H1 (cell line): ENCODE data around the gene OVCH2. TPM values are rescaled to one million over a fixed set of nuclear protein-coding genes. Genes with fewer than 3 reads are reported as not detected.

Experiments
- CTCF ChIA-PET: fragments of 300-600 bp; sonication (Branson Sonifier 250); formaldehyde crosslinking; loops from one replicate; lab custom pipeline; 2021; ENCODE audit not compliant: partially characterized antibody; lab: Charles Lee
- POLR2A ChIA-PET: fragments of 300-600 bp; sonication (Branson Sonifier 250); formaldehyde crosslinking; loops from one replicate; lab custom pipeline; 2021; ENCODE audit warnings: inconsistent platforms; ENCODE audit not compliant: partially characterized antibody; lab: Charles Lee
- DNase-seq, 2 experiments: peaks; one replicate each; pipeline versions ENCODE4 v3.0.0 to v3.0.0-alpha.2; 2010 to 2022; ENCODE audit warnings: low spot score in 2 of 2, low read depth in 1 of 2, mixed read lengths in 1 of 2
- FAIRE-seq: peaks from 2 replicates; lab custom pipeline; 2011; peaks lifted over from hg19 to GRCh38; lab: Jason Lieb, UNC
- H2AFZ ChIP-seq: 2 replicates; pipeline ENCODE4 v1.8.1; 2012; ENCODE audit warnings: low read length, inconsistent platforms
- H2AK5ac ChIP-seq: 2 replicates; pipeline ENCODE4 v1.6.1; 2013; ENCODE audit warnings: low read depth, low read length
- H2BK120ac ChIP-seq: replicated peaks from 2 replicates; pipeline ENCODE3; 2013; ENCODE audit warnings: low read depth, low read length, inconsistent platforms
- H2BK12ac ChIP-seq: 2 replicates; pipeline ENCODE4 v1.6.1; 2013; ENCODE audit warnings: low read depth, low read length
- H2BK15ac ChIP-seq: 2 replicates; pipeline ENCODE4 v1.6.1; 2013; ENCODE audit warnings: low read length
- H2BK20ac ChIP-seq: 2 replicates; pipeline ENCODE4 v1.6.1; 2013; ENCODE audit warnings: low read length
- H2BK5ac ChIP-seq: 2 replicates; pipeline ENCODE4 v1.6.1; 2013; ENCODE audit warnings: low read depth, low read length
- H3K14ac ChIP-seq: 2 replicates; pipeline ENCODE4 v1.6.1; 2013; ENCODE audit warnings: inconsistent platforms; ENCODE audit not compliant: insufficient read length
- H3K18ac ChIP-seq: 2 replicates; pipeline ENCODE4 v1.6.1; 2013; ENCODE audit warnings: low read length; ENCODE audit errors: extremely low read depth
- H3K23ac ChIP-seq: 2 replicates; pipeline ENCODE4 v1.6.1; 2013; ENCODE audit warnings: inconsistent platforms; ENCODE audit not compliant: insufficient read length
- H3K23me2 ChIP-seq: 2 replicates; pipeline ENCODE4 v1.6.1; 2013; ENCODE audit warnings: low read depth, low read length
- H3K27ac ChIP-seq: 2 replicates; pipeline ENCODE4 v1.6.1; 2011; ENCODE audit warnings: low read depth, low read length, inconsistent platforms
- H3K27me3 ChIP-seq, 4 experiments: replicated peaks in 1 of 4; 1 replicate in 1 of 4; 2 replicates in 3 of 4; pipeline versions ENCODE4 v1.6.1 to v1.8.1; 2011 to 2013; ENCODE audit warnings: low read length in 3 of 4, mild to moderate bottlenecking in 3 of 4, inconsistent platforms in 2 of 4, mixed read lengths in 2 of 4, moderate library complexity in 1 of 4; ENCODE audit not compliant: control insufficient read depth in 3 of 4, insufficient read depth in 3 of 4; ENCODE audit errors: extremely low read depth in 1 of 4
- H3K36me3 ChIP-seq, 4 experiments: 2 replicates each; pipeline versions ENCODE4 v1.6.1 to v1.8.1; 2011 to 2013; ENCODE audit warnings: mild to moderate bottlenecking in 4 of 4, low read length in 3 of 4, moderate library complexity in 2 of 4, control low read depth in 1 of 4, inconsistent platforms in 1 of 4; ENCODE audit not compliant: insufficient read depth in 4 of 4, control insufficient read depth in 2 of 4
- H3K4ac ChIP-seq: replicated peaks from 2 replicates; pipeline ENCODE3; 2013; ENCODE audit warnings: low read length, low read depth, mixed read lengths, inconsistent platforms; ENCODE audit not compliant: insufficient read length
- H3K4me1 ChIP-seq, 4 experiments: replicated peaks in 1 of 4; 1 replicate in 1 of 4; 2 replicates in 3 of 4; pipeline versions ENCODE4 v1.6.1 to v1.8.1; 2011 to 2013; ENCODE audit warnings: low read length in 3 of 4, inconsistent platforms in 2 of 4, mixed read lengths in 1 of 4; ENCODE audit not compliant: insufficient read depth in 4 of 4, control insufficient read depth in 3 of 4
- H3K4me2 ChIP-seq, 2 experiments: 2 replicates each; pipeline versions ENCODE4 v1.6.1 to v1.8.1; 2011 to 2013; ENCODE audit warnings: low read depth in 2 of 2, low read length in 2 of 2, control low read depth in 1 of 2, inconsistent platforms in 1 of 2, mild to moderate bottlenecking in 1 of 2; ENCODE audit not compliant: insufficient read depth in 1 of 2
- H3K4me3 ChIP-seq, 4 experiments: fragments of 200-600, 300-600 bp in 1 of 4; sonication (generic), shearing (Covaris generic), sonication (Bioruptor Twin) in 1 of 4; 2 replicates each; pipeline versions ENCODE4 v1.5.1 to v1.8.1; 2011 to 2016; ENCODE audit warnings: low read length in 4 of 4, low read depth in 3 of 4, control low read depth in 2 of 4, inconsistent platforms in 2 of 4, mild to moderate bottlenecking in 2 of 4, mixed read lengths in 1 of 4, moderate library complexity in 1 of 4; ENCODE audit not compliant: insufficient read depth in 2 of 4; ENCODE audit errors: extremely low read depth in 1 of 4
- H3K56ac ChIP-seq: replicated peaks from 2 replicates; pipeline ENCODE3; 2013; ENCODE audit warnings: low read depth, mild to moderate bottlenecking, mixed read lengths, low read length, inconsistent platforms; ENCODE audit not compliant: insufficient read length
- H3K79me1 ChIP-seq: 2 replicates; pipeline ENCODE4 v1.6.1; 2013; ENCODE audit warnings: low read depth, low read length, control low read depth
- H3K79me2 ChIP-seq, 2 experiments: 2 replicates each; pipeline versions ENCODE4 v1.6.1 to v1.8.1; 2012 to 2013; ENCODE audit warnings: low read length in 2 of 2, mild to moderate bottlenecking in 2 of 2, inconsistent platforms in 1 of 2; ENCODE audit not compliant: insufficient read depth in 2 of 2, control insufficient read depth in 1 of 2
- H3K9ac ChIP-seq, 4 experiments: replicated peaks in 1 of 4; 1 replicate in 1 of 4; 2 replicates in 3 of 4; pipeline versions ENCODE4 v1.6.1 to v1.8.1; 2011 to 2013; ENCODE audit warnings: low read depth in 3 of 4, low read length in 3 of 4, control low read depth in 2 of 4, mild to moderate bottlenecking in 2 of 4, moderate library complexity in 2 of 4, inconsistent platforms in 1 of 4; ENCODE audit errors: extremely low read depth in 1 of 4
- H3K9me3 ChIP-seq, 2 experiments: 2 replicates each; pipeline versions ENCODE4 v1.6.1 to v1.8.1; 2012 to 2013; ENCODE audit warnings: mild to moderate bottlenecking in 2 of 2, moderate library complexity in 2 of 2, control low read depth in 1 of 2, inconsistent platforms in 1 of 2, low read depth in 1 of 2, low read length in 1 of 2, mixed read lengths in 1 of 2; ENCODE audit not compliant: insufficient read depth in 2 of 2
- H4K20me1 ChIP-seq, 2 experiments: replicated peaks in 1 of 2; 2 replicates each; pipeline versions ENCODE3 to v1.8.1; 2011 to 2013; ENCODE audit warnings: inconsistent platforms in 2 of 2, low read length in 2 of 2, mild to moderate bottlenecking in 1 of 2; ENCODE audit not compliant: insufficient read depth in 2 of 2, control insufficient read depth in 1 of 2
- H4K5ac ChIP-seq: 2 replicates; pipeline ENCODE4 v1.6.1; 2013; ENCODE audit warnings: low read length, low read depth, mixed read lengths, inconsistent platforms; ENCODE audit not compliant: insufficient read length
- H4K8ac ChIP-seq: 2 replicates; pipeline ENCODE4 v1.8.0; 2013; ENCODE audit warnings: mild to moderate bottlenecking, moderate library complexity, low read length, inconsistent platforms; ENCODE audit not compliant: insufficient read depth; ENCODE audit errors: extremely low read depth
- H4K91ac ChIP-seq: replicated peaks from 2 replicates; pipeline ENCODE3; 2013; ENCODE audit warnings: low read length, mixed read lengths, inconsistent platforms; ENCODE audit not compliant: insufficient read length
- GABPA ChIP-seq: IDR thresholded peaks from 2 replicates; pipeline ENCODE4 v1.6.1; 2011; ENCODE audit warnings: mild to moderate bottlenecking, low read length, moderate library complexity, borderline replicate concordance; ENCODE audit not compliant: insufficient read depth
- JUND ChIP-seq: IDR thresholded peaks from 2 replicates; pipeline ENCODE4 v1.6.1; 2011; ENCODE audit warnings: mild to moderate bottlenecking, improper control_type of control experiment, low read length
- RAD21 ChIP-seq, 2 experiments: IDR thresholded peaks in 1 of 2; conservative IDR thresholded peaks in 1 of 2; 2 replicates each; pipeline ENCODE4 v1.6.1; 2011; ENCODE audit warnings: low read depth in 2 of 2, low read length in 2 of 2, improper control_type of control experiment in 1 of 2, inconsistent platforms in 1 of 2, mild to moderate bottlenecking in 1 of 2, moderate library complexity in 1 of 2
- SP4 ChIP-seq: IDR thresholded peaks from 2 replicates; pipeline ENCODE4 v1.6.1; 2012; ENCODE audit warnings: low read length, inconsistent platforms
- WGBS, 2 experiments: shearing (Covaris generic) in 1 of 2; methylation state at CpG; one replicate each; pipeline versions ENCODE4 v1.1.6 to v1.1.7; 2013 to 2015; ENCODE audit warnings: low lambda C conversion rate in 2 of 2, mixed read lengths in 2 of 2, inconsistent platforms in 1 of 2, low coverage in 1 of 2, missing lambda C conversion rate in 1 of 2; ENCODE audit not compliant: insufficient replicate concordance in 2 of 2, insufficient coverage in 1 of 2, insufficient read length in 1 of 2; ENCODE audit errors: extremely low coverage in 1 of 2, missing lambda C conversion rate in 1 of 2; 5-methylcytosine and 5-hydroxymethylcytosine counted together
- polyA plus RNA-seq, 7 experiments: library from polyadenylated mRNA; depleted of rRNA in 3 of 7; stranded (reverse) in 5 of 7; unstranded in 2 of 7; fragments of >200 nt in 5 of 7; fragments of 200-250 nt in 2 of 7; gene quantifications; 1 replicate in 5 of 7; 2 replicates in 1 of 7; 4 replicates in 1 of 7; pipeline versions ENCODE4 v1.2.1 to v1.2.3, GENCODE V29; 2011 to 2013; ENCODE audit warnings: missing spikeins in 2 of 7, mixed read lengths in 2 of 7
- total RNA-seq: library from RNA; stranded (reverse); fragmentation: NEBNext Ultra II Directional; extraction: Animal tissue kit (Norgen Biotek cat#: 25700); gene quantifications from 2 replicates; pipeline ENCODE4 v1.2.1, GENCODE V29; 2021
- TF ChIP-seq, protein P1 (sequence below), 3 experiments: IDR thresholded peaks; 1 replicate in 2 of 3; 2 replicates in 1 of 3; pipeline versions ENCODE4 v1.5.1 to v1.6.1; 2011; ENCODE audit warnings: low read length in 3 of 3, mild to moderate bottlenecking in 3 of 3, inconsistent platforms in 2 of 3, low read depth in 1 of 3, moderate library complexity in 1 of 3; ENCODE audit not compliant: insufficient read depth in 1 of 3; ENCODE audit errors: control extremely low read depth in 1 of 3

The OVCH2 gene
- total and polyA plus RNA-seq, 2 of the 8 experiments (the other 6 are each of a cell fraction or from before 2014, with no cell fraction given), result 0.03 to 1.1 TPM

GRCh38 chr11:7688238-7688826, 17.9 kb downstream of the OVCH2 start:
- H3K18ac ChIP-seq, result no peak overlapping the region
- H3K23me2 ChIP-seq, result no peaks in the 10 kb centered on the region
- H3K79me2 ChIP-seq, result no peaks in the 10 kb centered on the region
- H2BK15ac ChIP-seq, result no peak overlapping the region
- no peak overlapping the region for H3K9ac ChIP-seq
- no peaks in the 10 kb centered on the region for H3K79me1 ChIP-seq
- H2BK120ac ChIP-seq, result no peak overlapping the region
- H3K4me1 ChIP-seq, result peaks cover 0 to 4% (median under 1%) of the 10 kb centered on the region in 4 experiments; a peak in 2 of 7 replicates
- FAIRE-seq, result peak; percentile 42
- CTCF ChIA-PET, result interaction anchor here (0.6 to 5.1 kb wide), 26 partner anchors 8 to 592 kb away, joined by 3 to 35 read pairs (median 3); partner anchors contain the start of gene CYB5R2
- no peak overlapping the region for H3K14ac ChIP-seq
- no peak overlapping the region for H3K4me2 ChIP-seq
- no peaks in the 10 kb centered on the region for H3K27me3 ChIP-seq
- no peak overlapping the region for H2BK12ac ChIP-seq
- no peaks in the 10 kb centered on the region for H4K20me1 ChIP-seq
- POLR2A ChIA-PET, result interaction anchor here (0.9 kb wide), 1 partner anchor 15 kb away, joined by 3 read pairs; the partner anchor contains the start of gene CYB5R2
- H3K4ac ChIP-seq, result no peak overlapping the region
- H2BK20ac ChIP-seq, result no peak overlapping the region
- WGBS, 2 experiments, result 22% methylated on average over 4 of the region's 4 CpGs; no CpG with 5 or more reads in 1 of the 2 experiments
- no peak overlapping the region for H2BK5ac ChIP-seq
- H4K5ac ChIP-seq, result no peak overlapping the region
- DNase-seq, result no peak
- no peak overlapping the region for H4K91ac ChIP-seq
- no peaks in the 10 kb centered on the region for H3K36me3 ChIP-seq
- no peak overlapping the region for H3K27ac ChIP-seq
- H2AK5ac ChIP-seq, result no peak overlapping the region
- no peak overlapping the region for H3K4me3 ChIP-seq
- peak overlapping the region; percentile 51; the same call in 1 of the 2 replicates for H2AFZ ChIP-seq
- H3K56ac ChIP-seq, result no peak overlapping the region
- TF ChIP-seq SP4 (no peak), GABPA (no peak), JUND (0 out of 2 replicates have a peak, but pooled peaks have one; percentile 32), RAD21 (IDR thresholded peaks at IDR 0.05 in 1 of 2, conservative IDR thresholded peaks at IDR 0.05 in 1 of 2; ENCODE audit: low read depth in 2 of 2, low read length in 2 of 2) (peak; percentile 61 to 67)
- TF ChIP-seq, protein P1, sequence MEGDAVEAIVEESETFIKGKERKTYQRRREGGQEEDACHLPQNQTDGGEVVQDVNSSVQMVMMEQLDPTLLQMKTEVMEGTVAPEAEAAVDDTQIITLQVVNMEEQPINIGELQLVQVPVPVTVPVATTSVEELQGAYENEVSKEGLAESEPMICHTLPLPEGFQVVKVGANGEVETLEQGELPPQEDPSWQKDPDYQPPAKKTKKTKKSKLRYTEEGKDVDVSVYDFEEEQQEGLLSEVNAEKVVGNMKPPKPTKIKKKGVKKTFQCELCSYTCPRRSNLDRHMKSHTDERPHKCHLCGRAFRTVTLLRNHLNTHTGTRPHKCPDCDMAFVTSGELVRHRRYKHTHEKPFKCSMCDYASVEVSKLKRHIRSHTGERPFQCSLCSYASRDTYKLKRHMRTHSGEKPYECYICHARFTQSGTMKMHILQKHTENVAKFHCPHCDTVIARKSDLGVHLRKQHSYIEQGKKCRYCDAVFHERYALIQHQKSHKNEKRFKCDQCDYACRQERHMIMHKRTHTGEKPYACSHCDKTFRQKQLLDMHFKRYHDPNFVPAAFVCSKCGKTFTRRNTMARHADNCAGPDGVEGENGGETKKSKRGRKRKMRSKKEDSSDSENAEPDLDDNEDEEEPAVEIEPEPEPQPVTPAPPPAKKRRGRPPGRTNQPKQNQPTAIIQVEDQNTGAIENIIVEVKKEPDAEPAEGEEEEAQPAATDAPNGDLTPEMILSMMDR (IDR thresholded peaks at IDR 0.05; ENCODE audit: control extremely low read depth in 1 of 3, insufficient read depth in 1 of 3, low read depth in 1 of 3, low read length in 3 of 3), result peak; percentile 26 to 63 (median 60)
- H3K23ac ChIP-seq, result no peak overlapping the region
- H3K9me3 ChIP-seq, result no peaks in the 10 kb centered on the region
- no peak overlapping the region for H4K8ac ChIP-seq
